Stomach (tissue), 9 donors: ENCODE results near the gene IL31RA. TPM values are rescaled to one million over a fixed set of nuclear protein-coding genes. Genes with fewer than 3 reads are reported as not detected.

ENCODE experiments used
- DNase-seq, 2 donors: peaks; one replicate each; pipeline versions ENCODE4 v3.0.0 to v3.0.0-alpha.2; 2013 to 2019
- H3K27ac ChIP-seq, 5 donors: fragments of 200-600 bp in 4 of 5; sonication (generic) in 4 of 5; one replicate each; pipeline ENCODE4 v1.5.1; 2013 to 2019; ENCODE audit warnings: mild to moderate bottlenecking in 1 of 5, moderate library complexity in 1 of 5
- H3K27me3 ChIP-seq, 3 donors: fragments of 200-600 bp; sonication (generic); one replicate each; pipeline ENCODE4 v1.5.1; 2017 to 2019; ENCODE audit warnings: mixed run types in 1 of 3
- H3K36me3 ChIP-seq, 4 donors: fragments of 200-600 bp; sonication (generic); 1 replicate in 3 of 4; 2 replicates in 1 of 4; pipeline ENCODE4 v1.5.1; 2016 to 2019
- H3K4me1 ChIP-seq, 4 donors: fragments of 200-600 bp; sonication (generic); one replicate each; pipeline ENCODE4 v1.5.1; 2016 to 2019
- H3K4me3 ChIP-seq, 4 donors: fragments of 200-600 bp; sonication (generic) in 3 of 4; one replicate each; pipeline ENCODE4 v1.5.1; 2016 to 2019; ENCODE audit warnings: mild to moderate bottlenecking in 1 of 4
- H3K9me3 ChIP-seq, 4 donors: fragments of 200-600 bp; sonication (generic); one replicate each; pipeline ENCODE4 v1.5.1; 2016 to 2019
- EP300 ChIP-seq: sonication (generic); formaldehyde crosslinking; IDR thresholded peaks from one replicate; pipeline ENCODE4 v1.6.1; 2017; ENCODE audit warnings: antibody characterized with exemption
- POLR2A ChIP-seq, 4 donors: fragments of 450-650 bp; IDR thresholded peaks; one replicate each; pipeline ENCODE4 v1.6.1; 2016; ENCODE audit warnings: antibody characterized with exemption in 4 of 4, control low read depth in 2 of 4, mild to moderate bottlenecking in 1 of 4, moderate library complexity in 1 of 4
- POLR2AphosphoS5 ChIP-seq, 3 donors: sonication (generic); formaldehyde crosslinking; IDR thresholded peaks; one replicate each; pipeline ENCODE4 v1.6.1; 2016; ENCODE audit warnings: antibody characterized with exemption in 3 of 3
- WGBS, 5 donors: extraction: QIAGEN DNeasy Blood & Tissue Kit in 3 of 5; methylation state at CpG; one replicate each; pipeline versions ENCODE4 v1.1.5 to v1.1.7; 2013 to 2018; 5-methylcytosine and 5-hydroxymethylcytosine counted together
- intact Hi-C: fragments of 100-400 bp; cut with DNase I; formaldehyde crosslinking; loops from one replicate; pipeline ENCODE4 v1.15.1; 2023; ENCODE audit warnings: low total_unique reads
- polyA plus RNA-seq, 3 donors: library from polyadenylated mRNA; stranded (reverse); fragments of 200-250 nt; gene quantifications; one replicate each; pipeline ENCODE4 v1.2.3, GENCODE V29; 2013
- total RNA-seq, 5 donors: library from RNA; depleted of rRNA; stranded (reverse); fragments of >200 nt; gene quantifications; one replicate each; pipeline versions ENCODE4 v1.1.0 to v1.2.3, GENCODE V29; 2014 to 2016
- TF ChIP-seq, protein P1 (sequence below), 7 experiments: fragments of 450-650 bp in 4 of 7; fragments of 200-600 bp in 3 of 7; sonication (generic) in 3 of 7; IDR thresholded peaks; one replicate each; pipeline ENCODE4 v1.5.1; 2016 to 2019; ENCODE audit warnings: antibody characterized with exemption in 7 of 7, control low read depth in 2 of 7, mild to moderate bottlenecking in 1 of 7
- donor health status: healthy with polysubstance abuse.
- donor health status: Bipolar disorder and iron deficiency.
- donor health status: healthy.

IL31RA gene
- total and polyA plus RNA-seq, 8 donors = 0.18 to 1.3 TPM; not detected in 6

- intact Hi-C loops = no loop called here
- Histone ChIP-seq H3K4me1 (no peaks in the 10 kb centered on the region), H3K27me3 (no peaks in the 10 kb centered on the region), H3K9me3 (no peaks in the 10 kb centered on the region), H3K27ac (no peak overlapping the region), H3K36me3 (no peaks in the 10 kb centered on the region), H3K4me3 (no peak overlapping the region)
- no peak for DNase-seq
- 80 to 89% (median 88%) methylated on average over 1 to 5 of the region's 5 CpGs for WGBS, 5 donors
- TF ChIP-seq, protein P1, sequence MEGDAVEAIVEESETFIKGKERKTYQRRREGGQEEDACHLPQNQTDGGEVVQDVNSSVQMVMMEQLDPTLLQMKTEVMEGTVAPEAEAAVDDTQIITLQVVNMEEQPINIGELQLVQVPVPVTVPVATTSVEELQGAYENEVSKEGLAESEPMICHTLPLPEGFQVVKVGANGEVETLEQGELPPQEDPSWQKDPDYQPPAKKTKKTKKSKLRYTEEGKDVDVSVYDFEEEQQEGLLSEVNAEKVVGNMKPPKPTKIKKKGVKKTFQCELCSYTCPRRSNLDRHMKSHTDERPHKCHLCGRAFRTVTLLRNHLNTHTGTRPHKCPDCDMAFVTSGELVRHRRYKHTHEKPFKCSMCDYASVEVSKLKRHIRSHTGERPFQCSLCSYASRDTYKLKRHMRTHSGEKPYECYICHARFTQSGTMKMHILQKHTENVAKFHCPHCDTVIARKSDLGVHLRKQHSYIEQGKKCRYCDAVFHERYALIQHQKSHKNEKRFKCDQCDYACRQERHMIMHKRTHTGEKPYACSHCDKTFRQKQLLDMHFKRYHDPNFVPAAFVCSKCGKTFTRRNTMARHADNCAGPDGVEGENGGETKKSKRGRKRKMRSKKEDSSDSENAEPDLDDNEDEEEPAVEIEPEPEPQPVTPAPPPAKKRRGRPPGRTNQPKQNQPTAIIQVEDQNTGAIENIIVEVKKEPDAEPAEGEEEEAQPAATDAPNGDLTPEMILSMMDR (IDR thresholded peaks at IDR 0.05) = no peak
- TF ChIP-seq EP300 = no peak
- TF ChIP-seq POLR2AphosphoS5 (IDR thresholded peaks at IDR 0.05) = no peak
- TF ChIP-seq POLR2A (IDR thresholded peaks at IDR 0.05) = no peak
These were observed 66.4 kb downstream of the IL31RA start for GRCh38 chr5:55917402-55918086.

DNA sequence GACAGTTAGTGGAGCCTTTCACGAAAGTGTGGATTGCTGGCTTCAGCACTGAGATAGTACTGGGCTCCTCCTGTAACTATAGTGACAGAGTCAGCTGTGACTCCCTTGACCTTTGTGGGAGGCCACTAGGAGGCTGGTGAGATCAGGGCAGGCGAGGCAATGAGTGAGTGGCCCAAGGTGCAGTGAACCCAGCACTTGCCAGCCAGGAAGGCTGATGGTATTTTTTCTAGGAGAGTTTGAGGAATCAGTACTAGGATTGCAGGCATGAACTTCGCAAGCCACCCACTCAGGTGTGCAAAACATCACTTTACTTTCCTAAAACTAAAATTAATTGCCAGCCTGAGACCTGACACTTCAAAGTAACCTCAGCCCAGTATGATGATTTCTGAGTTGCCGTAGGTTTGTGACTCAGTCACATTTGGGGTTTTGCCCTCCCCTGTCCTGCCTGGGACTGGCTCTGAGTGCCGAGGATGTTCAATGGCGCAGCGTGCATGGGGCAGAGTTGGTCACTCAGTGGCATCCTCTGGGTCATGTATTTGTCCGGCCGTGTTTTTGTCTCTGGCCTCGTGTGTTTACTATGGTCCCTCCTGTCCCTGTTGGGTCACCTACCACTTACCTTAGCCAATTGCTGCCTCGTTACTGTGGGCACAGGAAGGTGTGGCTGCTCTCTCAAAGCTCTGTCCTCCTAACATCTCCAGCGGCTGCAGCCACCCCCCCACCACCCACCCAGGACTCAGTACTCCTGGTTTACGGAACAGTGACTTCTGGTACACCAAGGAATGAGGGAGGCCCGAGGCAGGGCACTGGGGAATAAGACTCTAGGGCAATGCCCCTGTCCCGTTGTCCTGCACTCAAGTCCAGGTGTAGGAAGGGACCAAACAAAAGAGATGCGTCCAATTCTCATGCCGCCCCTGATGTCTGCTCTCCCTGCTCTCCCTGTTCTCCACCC, 67.2 kb downstream of the IL31RA start:
- Histone ChIP-seq H3K27me3 (no peaks in the 10 kb centered on the region), H3K4me1 (peaks cover 0 to 4% (median 0%) of the 10 kb centered on the region in 4 donors), H3K4me3 (no peak overlapping the region), H3K27ac (no peak overlapping the region), H3K9me3 (no peaks in the 10 kb centered on the region), H3K36me3 (no peaks in the 10 kb centered on the region)
- intact Hi-C loops = no loop called here
- TF ChIP-seq POLR2A (IDR thresholded peaks at IDR 0.05) = no peak
- TF ChIP-seq, protein P1 (IDR thresholded peaks at IDR 0.05) = no peak
- TF ChIP-seq POLR2AphosphoS5 (IDR thresholded peaks at IDR 0.05) = no peak
- WGBS, 5 donors = 89 to 96% (median 91%) methylated on average over 17 of the region's 17 CpGs
- no peak for DNase-seq

GRCh38 chr5:55919625-55920024, 68.5 kb downstream of the IL31RA start:
- Histone ChIP-seq H3K27ac (no peak overlapping the region), H3K36me3 (no peaks in the 10 kb centered on the region), H3K4me1 (peaks cover 0 to 4% (median 0%) of the 10 kb centered on the region in 4 donors), H3K9me3 (no peaks in the 10 kb centered on the region), H3K4me3 (no peak overlapping the region), H3K27me3 (no peaks in the 10 kb centered on the region)
- no peak for DNase-seq
- WGBS, 5 donors = 70 to 87% (median 86%) methylated on average over 3 of the region's 3 CpGs
- TF ChIP-seq, protein P1 (IDR thresholded peaks at IDR 0.05) = no peak
- TF ChIP-seq EP300 = no peak
- no peak for TF ChIP-seq POLR2A (IDR thresholded peaks at IDR 0.05)
- no peak for TF ChIP-seq POLR2AphosphoS5 (IDR thresholded peaks at IDR 0.05)
- intact Hi-C loops = no loop called here

GRCh38 chr5:55920784-55921183, 69.6 kb downstream of the IL31RA start:
- no peak overlapping the region for H3K4me3 ChIP-seq
- H3K27ac ChIP-seq = no peak overlapping the region

More at GRCh38 chr5:55920784-55921183, 69.6 kb downstream of the IL31RA start:
- intact Hi-C loops = no loop called here
- Histone ChIP-seq H3K4me1 (peaks cover 0 to 4% (median 0%) of the 10 kb centered on the region in 4 donors), H3K9me3 (no peaks in the 10 kb centered on the region), H3K27me3 (no peaks in the 10 kb centered on the region), H3K36me3 (no peaks in the 10 kb centered on the region)
- TF ChIP-seq EP300 = no peak
- TF ChIP-seq, protein P1 (IDR thresholded peaks at IDR 0.05) = no peak
- no peak for TF ChIP-seq POLR2AphosphoS5 (IDR thresholded peaks at IDR 0.05)
- no peak for TF ChIP-seq POLR2A (IDR thresholded peaks at IDR 0.05)
- DNase-seq = no peak
- WGBS, 5 donors = 60 to 80% (median 76%) methylated on average over 5 of the region's 5 CpGs
